NCI-H187 (cell line): ENCODE measurements around the gene ESRRA.

Source experiments
- DNase-seq, 2 experiments: peaks; one replicate each; lab custom pipeline; 2025; lab: John Stamatoyannopoulos, UW

The ESRRA gene

GRCh38 chr11:64275031-64275800, 30.1 kb upstream of the ESRRA start:
- DNase-seq = no peak

- DNase-seq = no peak
These were observed 29.5 kb upstream of the ESRRA start for GRCh38 chr11:64275841-64276240.

- DNase-seq = no peak
These were observed 28.5 kb upstream of the ESRRA start for GRCh38 chr11:64276653-64277431.

GRCh38 chr11:64278576-64279190, 26.6 kb upstream of the ESRRA start:
- DNase-seq = no peak

- no peak for DNase-seq
These were observed 23.2 kb upstream of the ESRRA start for GRCh38 chr11:64281957-64282770.

GRCh38 chr11:64283092-64283491, 22.2 kb upstream of the ESRRA start:
- DNase-seq = no peak

GRCh38 chr11:64284048-64284961, 21.0 kb upstream of the ESRRA start, which contains the start of gene BAD:
TSS of gene BAD (minus strand) at chr11:64284665. CDS start at chr11:64284368, 297 bp downstream.
- DNase-seq = peak; percentile 72 to 89

GRCh38 chr11:64284962-64285884, 20.1 kb upstream of the ESRRA start, which contains the start of gene GPR137:
TSS of gene GPR137 (plus strand) at chr11:64285848. CDS start at chr11:64286525, 677 bp downstream.
- peak; percentile 64 to 83 for DNase-seq

GRCh38 chr11:64285885-64286800, 19.2 kb upstream of the ESRRA start:
- DNase-seq = no peak

- DNase-seq = no peak
These were observed 18.5 kb upstream of the ESRRA start for GRCh38 chr11:64286801-64287159.

GRCh38 chr11:64287676-64288352, 17.5 kb upstream of the ESRRA start:
- DNase-seq = no peak

- no peak for DNase-seq
These were observed 17.0 kb upstream of the ESRRA start for GRCh38 chr11:64288353-64288750.

GRCh38 chr11:64289002-64289564, 16.2 kb upstream of the ESRRA start:
- DNase-seq = no peak

- DNase-seq = no peak
These were observed 14.7 kb upstream of the ESRRA start for GRCh38 chr11:64290352-64291261.

GRCh38 chr11:64291262-64291751, 14.0 kb upstream of the ESRRA start, which contains the start of gene KCNK4:
TSS of gene KCNK4 (plus strand) at chr11:64291302. CDS start at chr11:64293019, 1,717 bp downstream.
- no peak for DNase-seq

GRCh38 chr11:64291752-64292459, 13.4 kb upstream of the ESRRA start:
- DNase-seq = no peak
